Thoracic aorta (tissue), 2 donors: ENCODE measurements around the gene TULP4. TPM values are rescaled to one million over a fixed set of nuclear protein-coding genes. Genes with fewer than 3 reads are reported as not detected.
"Not testable (repeated sequence)": the region's sequence is repeated elsewhere in the genome, so short reads cannot be mapped to it uniquely, and the experiment has no call there.

ENCODE experiments used
- ATAC-seq: fragments of 150-250 bp; one replicate; pipeline ENCODE4 v1.8.0; 2017; ENCODE audit warnings: low read depth; ENCODE audit not compliant: insufficient number of reproducible peaks, low FRiP score
- DNase-seq: peaks from one replicate; pipeline ENCODE4 v3.0.0-alpha.2; 2020; ENCODE audit warnings: low spot score
- H3K27ac ChIP-seq, 2 donors: fragments of 200-600 bp; sonication (generic); 1 replicate in 1 of 2; 2 replicates in 1 of 2; pipeline ENCODE4 v1.5.1; 2016; ENCODE audit warnings: mild to moderate bottlenecking in 2 of 2, moderate library complexity in 2 of 2
- H3K27me3 ChIP-seq: fragments of 200-600 bp; sonication (generic); replicated peaks from 2 replicates; pipeline ENCODE4 v1.6.0; 2016; ENCODE audit warnings: mild to moderate bottlenecking; ENCODE audit not compliant: insufficient read depth
- H3K36me3 ChIP-seq: fragments of 200-600 bp; sonication (generic); one replicate; pipeline ENCODE4 v1.5.1; 2016
- H3K4me1 ChIP-seq, 2 donors: fragments of 200-600 bp; sonication (generic); 1 replicate in 1 of 2; 2 replicates in 1 of 2; pipeline versions ENCODE4 v1.5.1 to v1.6.0; 2016; ENCODE audit warnings: low read depth in 2 of 2, mild to moderate bottlenecking in 1 of 2; ENCODE audit not compliant: control insufficient read depth in 1 of 2
- H3K4me3 ChIP-seq: fragments of 200-600 bp; sonication (generic); 2 replicates; pipeline ENCODE4 v1.5.1; 2016; ENCODE audit warnings: mild to moderate bottlenecking
- H3K9me3 ChIP-seq: fragments of 200-600 bp; sonication (generic); 2 replicates; pipeline ENCODE4 v1.5.1; 2016
- total RNA-seq, 2 donors: library from RNA; depleted of rRNA; stranded (reverse); fragments of >200 nt; gene quantifications; one replicate each; pipeline versions ENCODE4 v1.1.0 to v1.2.3, GENCODE V29; 2016
- TF ChIP-seq, protein P1 (sequence below): fragments of 200-600 bp; sonication (generic); IDR thresholded peaks from one replicate; pipeline ENCODE4 v1.5.1; 2019; ENCODE audit warnings: antibody characterized with exemption

TULP4 gene
- total RNA-seq, 2 donors from 2014 or later = 75.5 to 189 TPM

DNA sequence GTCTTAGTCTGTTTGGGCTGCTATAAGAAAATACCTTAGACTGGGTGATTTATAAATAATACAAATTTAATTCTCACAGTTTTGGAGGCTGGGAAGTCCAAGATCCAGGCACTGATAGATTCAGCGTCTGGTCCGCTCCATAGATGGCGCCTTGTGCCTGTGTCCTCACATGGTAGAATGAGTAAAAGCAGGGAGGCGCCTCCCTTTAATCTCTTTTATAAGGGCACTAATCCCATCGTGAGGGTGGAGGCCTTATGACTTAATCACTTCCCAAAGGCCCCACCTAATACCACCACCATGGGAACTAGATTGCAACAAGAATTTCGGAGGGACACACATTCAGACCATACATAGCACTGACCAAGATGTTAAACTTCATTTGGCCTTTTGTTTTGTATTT lies 156.4 kb downstream of the TULP4 start:
- no peak for ATAC-seq
- Histone ChIP-seq H3K36me3 (no peaks in the 10 kb centered on the region), H3K9me3 (no peaks in the 10 kb centered on the region), H3K4me1 (no peaks in the 10 kb centered on the region), H3K27ac (no peak overlapping the region), H3K27me3 (no peaks in the 10 kb centered on the region), H3K4me3 (no peak overlapping the region)
- no peak for DNase-seq
- TF ChIP-seq, protein P1, sequence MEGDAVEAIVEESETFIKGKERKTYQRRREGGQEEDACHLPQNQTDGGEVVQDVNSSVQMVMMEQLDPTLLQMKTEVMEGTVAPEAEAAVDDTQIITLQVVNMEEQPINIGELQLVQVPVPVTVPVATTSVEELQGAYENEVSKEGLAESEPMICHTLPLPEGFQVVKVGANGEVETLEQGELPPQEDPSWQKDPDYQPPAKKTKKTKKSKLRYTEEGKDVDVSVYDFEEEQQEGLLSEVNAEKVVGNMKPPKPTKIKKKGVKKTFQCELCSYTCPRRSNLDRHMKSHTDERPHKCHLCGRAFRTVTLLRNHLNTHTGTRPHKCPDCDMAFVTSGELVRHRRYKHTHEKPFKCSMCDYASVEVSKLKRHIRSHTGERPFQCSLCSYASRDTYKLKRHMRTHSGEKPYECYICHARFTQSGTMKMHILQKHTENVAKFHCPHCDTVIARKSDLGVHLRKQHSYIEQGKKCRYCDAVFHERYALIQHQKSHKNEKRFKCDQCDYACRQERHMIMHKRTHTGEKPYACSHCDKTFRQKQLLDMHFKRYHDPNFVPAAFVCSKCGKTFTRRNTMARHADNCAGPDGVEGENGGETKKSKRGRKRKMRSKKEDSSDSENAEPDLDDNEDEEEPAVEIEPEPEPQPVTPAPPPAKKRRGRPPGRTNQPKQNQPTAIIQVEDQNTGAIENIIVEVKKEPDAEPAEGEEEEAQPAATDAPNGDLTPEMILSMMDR = no peak

DNA sequence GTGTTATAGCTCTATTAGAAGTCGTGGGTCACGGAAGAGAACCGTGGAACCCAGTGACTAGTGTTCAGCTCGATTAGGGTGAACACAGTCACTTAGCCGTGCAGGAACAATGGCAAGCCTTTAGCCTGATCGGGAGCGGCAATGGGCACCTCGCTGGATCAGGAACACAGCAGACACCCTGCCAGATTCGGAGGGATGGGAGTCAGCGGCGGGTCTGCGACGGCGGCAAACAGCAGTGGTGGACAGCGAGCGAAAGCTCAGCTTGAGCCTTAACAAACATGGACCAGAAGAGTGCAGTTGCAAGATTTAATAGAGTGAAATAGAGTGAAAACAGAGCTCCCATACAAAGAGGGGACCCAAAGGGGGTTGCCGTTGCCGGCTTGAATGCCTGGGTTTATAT lies 157.8 kb downstream of the TULP4 start:
- DNase-seq, H3K4me1 ChIP-seq, H3K27me3 ChIP-seq, H3K27ac ChIP-seq, H3K36me3 ChIP-seq, H3K4me3 ChIP-seq, ATAC-seq, H3K9me3 ChIP-seq: not testable (repeated sequence)

DNA sequence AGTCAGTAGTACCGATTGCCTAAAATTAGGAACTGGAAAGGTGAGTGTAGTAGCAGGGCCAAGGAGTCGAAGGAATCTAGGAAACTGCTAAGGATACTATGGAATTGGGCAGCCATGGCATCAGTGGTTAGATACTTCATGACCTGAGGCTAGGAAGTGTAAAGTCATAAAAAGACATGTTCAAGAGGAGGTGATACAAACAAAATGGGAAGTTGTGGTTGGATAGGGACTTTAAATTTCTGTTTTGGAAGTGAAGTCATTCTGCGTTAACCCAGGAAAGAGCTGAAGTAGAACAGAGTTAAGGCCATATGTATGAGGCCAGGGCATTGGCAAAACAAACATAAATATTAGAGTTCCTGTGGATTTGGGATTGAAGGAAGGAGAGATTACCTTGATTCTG lies 159.1 kb downstream of the TULP4 start:
- no peaks in the 10 kb centered on the region for H3K27me3 ChIP-seq
- H3K9me3 ChIP-seq = no peaks in the 10 kb centered on the region
- H3K4me1 ChIP-seq = no peaks in the 10 kb centered on the region
- H3K4me3 ChIP-seq = no peak overlapping the region
- ATAC-seq (no peak), DNase-seq (no peak)
- no peaks in the 10 kb centered on the region for H3K36me3 ChIP-seq
- TF ChIP-seq, protein P1 = no peak
- no peak overlapping the region for H3K27ac ChIP-seq

DNA sequence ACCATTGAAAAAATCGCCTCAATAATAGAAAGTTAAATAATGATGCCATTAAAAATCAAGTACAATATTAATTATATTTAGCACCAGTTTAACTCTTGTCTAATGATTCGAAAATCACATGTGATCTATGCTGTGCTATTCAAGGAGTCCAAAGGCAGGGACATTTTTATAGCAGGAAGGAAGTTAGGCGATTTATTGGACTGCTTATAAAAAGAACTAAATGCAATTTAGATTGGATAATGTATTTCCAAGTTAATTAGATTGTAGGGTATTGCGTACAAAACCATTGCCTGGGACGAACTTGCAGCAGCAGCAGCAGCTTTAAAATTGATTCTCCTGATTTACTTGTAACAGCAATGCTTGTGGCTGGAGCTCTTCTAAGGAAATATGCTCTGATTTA lies 160.2 kb downstream of the TULP4 start:
- Histone ChIP-seq H3K4me1 (no peaks in the 10 kb centered on the region), H3K27me3 (no peaks in the 10 kb centered on the region), H3K36me3 (no peaks in the 10 kb centered on the region), H3K4me3 (no peak overlapping the region), H3K27ac (no peak overlapping the region), H3K9me3 (no peaks in the 10 kb centered on the region)
- no peak for DNase-seq
- TF ChIP-seq, protein P1 = no peak
- ATAC-seq = no peak

DNA sequence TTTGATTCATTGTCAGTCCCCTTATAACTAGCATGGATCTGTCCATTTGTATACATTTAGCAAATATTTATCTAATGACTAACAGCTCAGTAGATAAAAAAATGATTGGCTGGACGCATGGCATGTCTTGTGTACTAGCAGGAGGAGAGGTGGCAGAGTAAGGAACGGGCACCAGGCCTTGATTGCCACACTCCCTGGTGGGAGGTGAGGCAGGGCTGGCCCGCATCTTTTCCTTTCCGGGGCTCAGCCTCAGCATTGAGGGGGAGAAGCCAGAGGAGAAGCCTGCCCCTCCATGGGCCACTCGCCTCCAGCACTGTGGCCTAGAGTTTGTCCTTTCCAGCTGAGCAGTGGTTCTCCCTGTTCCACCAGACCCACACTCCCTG lies 162.7 kb downstream of the TULP4 start:
- TF ChIP-seq, protein P1 = no peak
- Histone ChIP-seq H3K36me3 (peaks cover 2% of the 10 kb centered on the region), H3K4me1 (no peaks in the 10 kb centered on the region), H3K27me3 (no peaks in the 10 kb centered on the region), H3K27ac (no peak overlapping the region), H3K9me3 (no peaks in the 10 kb centered on the region), H3K4me3 (no peak overlapping the region)
- ATAC-seq (no peak), DNase-seq (no peak)
